Measurements from ENCODE around the gene CAPN10. TPM values are rescaled to one million over a fixed set of nuclear protein-coding genes. Genes with fewer than 3 reads are reported as not detected.

CAPN10 gene
- total RNA-seq, 1 donor from 2014 or later: 24.9 TPM

DNA sequence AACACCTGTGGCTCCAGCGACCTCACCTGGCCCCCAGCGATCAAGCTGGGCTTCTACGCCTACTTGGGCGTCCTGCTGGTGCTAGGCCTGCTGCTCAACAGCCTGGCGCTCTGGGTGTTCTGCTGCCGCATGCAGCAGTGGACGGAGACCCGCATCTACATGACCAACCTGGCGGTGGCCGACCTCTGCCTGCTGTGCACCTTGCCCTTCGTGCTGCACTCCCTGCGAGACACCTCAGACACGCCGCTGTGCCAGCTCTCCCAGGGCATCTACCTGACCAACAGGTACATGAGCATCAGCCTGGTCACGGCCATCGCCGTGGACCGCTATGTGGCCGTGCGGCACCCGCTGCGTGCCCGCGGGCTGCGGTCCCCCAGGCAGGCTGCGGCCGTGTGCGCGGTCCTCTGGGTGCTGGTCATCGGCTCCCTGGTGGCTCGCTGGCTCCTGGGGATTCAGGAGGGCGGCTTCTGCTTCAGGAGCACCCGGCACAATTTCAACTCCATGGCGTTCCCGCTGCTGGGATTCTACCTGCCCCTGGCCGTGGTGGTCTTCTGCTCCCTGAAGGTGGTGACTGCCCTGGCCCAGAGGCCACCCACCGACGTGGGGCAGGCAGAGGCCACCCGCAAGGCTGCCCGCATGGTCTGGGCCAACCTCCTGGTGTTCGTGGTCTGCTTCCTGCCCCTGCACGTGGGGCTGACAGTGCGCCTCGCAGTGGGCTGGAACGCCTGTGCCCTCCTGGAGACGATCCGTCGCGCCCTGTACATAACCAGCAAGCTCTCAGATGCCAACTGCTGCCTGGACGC lies 43.6 kb downstream of the CAPN10 start:
- Mint-ChIP-seq H3K27ac (ENCODE audit: unreplicated experiment) (peak overlapping the region; percentile 26), H3K9me3 (ENCODE audit: unreplicated experiment) (peaks cover 22% of the 10 kb centered on the region), H3K4me3 (ENCODE audit: unreplicated experiment) (no peak overlapping the region), H3K27me3 (ENCODE audit: low read depth, unreplicated experiment) (peaks cover 25% of the 10 kb centered on the region), H3K36me3 (ENCODE audit: low read depth, unreplicated experiment) (no peaks in the 10 kb centered on the region), H3K4me1 (ENCODE audit: low read depth, unreplicated experiment) (no peaks in the 10 kb centered on the region)
- peaks cover 3% of the 10 kb centered on the region for H3K4me1 ChIP-seq (ENCODE audit: insufficient read depth, low read length)
- TF ChIP-seq, protein P1, sequence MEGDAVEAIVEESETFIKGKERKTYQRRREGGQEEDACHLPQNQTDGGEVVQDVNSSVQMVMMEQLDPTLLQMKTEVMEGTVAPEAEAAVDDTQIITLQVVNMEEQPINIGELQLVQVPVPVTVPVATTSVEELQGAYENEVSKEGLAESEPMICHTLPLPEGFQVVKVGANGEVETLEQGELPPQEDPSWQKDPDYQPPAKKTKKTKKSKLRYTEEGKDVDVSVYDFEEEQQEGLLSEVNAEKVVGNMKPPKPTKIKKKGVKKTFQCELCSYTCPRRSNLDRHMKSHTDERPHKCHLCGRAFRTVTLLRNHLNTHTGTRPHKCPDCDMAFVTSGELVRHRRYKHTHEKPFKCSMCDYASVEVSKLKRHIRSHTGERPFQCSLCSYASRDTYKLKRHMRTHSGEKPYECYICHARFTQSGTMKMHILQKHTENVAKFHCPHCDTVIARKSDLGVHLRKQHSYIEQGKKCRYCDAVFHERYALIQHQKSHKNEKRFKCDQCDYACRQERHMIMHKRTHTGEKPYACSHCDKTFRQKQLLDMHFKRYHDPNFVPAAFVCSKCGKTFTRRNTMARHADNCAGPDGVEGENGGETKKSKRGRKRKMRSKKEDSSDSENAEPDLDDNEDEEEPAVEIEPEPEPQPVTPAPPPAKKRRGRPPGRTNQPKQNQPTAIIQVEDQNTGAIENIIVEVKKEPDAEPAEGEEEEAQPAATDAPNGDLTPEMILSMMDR (IDR thresholded peaks at IDR 0.05; ENCODE audit: insufficient read depth, low read depth, low read length): no peak
- no peak for TF ChIP-seq EZH2 (IDR thresholded peaks at IDR 0.05; ENCODE audit: insufficient read depth, low read length)
- no peak for FAIRE-seq
- H2AFZ ChIP-seq (ENCODE audit: low read depth, low read length): no peak overlapping the region
- H3K27me3 ChIP-seq (ENCODE audit: insufficient read depth, low read length): no peaks in the 10 kb centered on the region
- H3K79me2 ChIP-seq (ENCODE audit: insufficient read depth, low read length): no peaks in the 10 kb centered on the region
- no peak overlapping the region for H3K4me3 ChIP-seq (ENCODE audit: insufficient read depth, low read depth, low read length)
- no peaks in the 10 kb centered on the region for H4K20me1 ChIP-seq (ENCODE audit: insufficient read depth, low read length)
- DNase-seq (ENCODE audit: low read depth): no peak
- H3K27ac ChIP-seq (ENCODE audit: low read depth, low read length): no peak overlapping the region
- no peaks in the 10 kb centered on the region for H3K36me3 ChIP-seq (ENCODE audit: insufficient read depth, low read length)
- no peak overlapping the region for H3K4me2 ChIP-seq (ENCODE audit: low read length)
- H3K9ac ChIP-seq (ENCODE audit: low read length): no peak overlapping the region
- peaks cover 13% of the 10 kb centered on the region for H3K9me3 ChIP-seq (ENCODE audit: insufficient read depth, low read depth, low read length)

DNA sequence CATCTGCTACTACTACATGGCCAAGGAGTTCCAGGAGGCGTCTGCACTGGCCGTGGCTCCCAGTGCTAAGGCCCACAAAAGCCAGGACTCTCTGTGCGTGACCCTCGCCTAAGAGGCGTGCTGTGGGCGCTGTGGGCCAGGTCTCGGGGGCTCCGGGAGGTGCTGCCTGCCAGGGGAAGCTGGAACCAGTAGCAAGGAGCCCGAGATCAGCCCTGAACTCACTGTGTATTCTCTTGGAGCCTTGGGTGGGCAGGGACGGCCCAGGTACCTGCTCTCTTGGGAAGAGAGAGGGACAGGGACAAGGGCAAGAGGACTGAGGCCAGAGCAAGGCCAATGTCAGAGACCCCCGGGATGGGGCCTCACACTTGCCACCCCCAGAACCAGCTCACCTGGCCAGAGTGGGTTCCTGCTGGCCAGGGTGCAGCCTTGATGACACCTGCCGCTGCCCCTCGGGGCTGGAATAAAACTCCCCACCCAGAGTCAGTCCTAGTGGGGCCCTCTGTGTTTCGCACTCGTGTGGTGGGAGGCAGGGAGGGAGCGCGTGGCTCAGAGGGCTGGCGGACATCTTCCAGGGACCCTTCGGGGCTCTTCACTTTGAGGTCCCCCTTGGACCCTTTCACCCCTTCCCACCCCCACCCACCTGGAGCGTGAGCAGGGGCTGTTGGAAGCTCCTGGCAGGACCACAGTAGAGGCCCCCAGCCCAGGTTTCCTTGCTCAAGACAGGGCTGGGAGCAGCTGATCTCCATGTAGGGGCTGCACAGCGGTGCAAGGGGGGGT lies 44.4 kb downstream of the CAPN10 start:
- H3K27ac ChIP-seq (ENCODE audit: low read depth, low read length): no peak overlapping the region
- TF ChIP-seq EZH2 (IDR thresholded peaks at IDR 0.05; ENCODE audit: insufficient read depth, low read length): no peak
- TF ChIP-seq, protein P1 (IDR thresholded peaks at IDR 0.05; ENCODE audit: insufficient read depth, low read depth, low read length): no peak
- H3K4me1 ChIP-seq (ENCODE audit: insufficient read depth, low read length): no peaks in the 10 kb centered on the region
- Mint-ChIP-seq H3K4me3 (ENCODE audit: unreplicated experiment) (no peak overlapping the region), H3K9me3 (ENCODE audit: unreplicated experiment) (peaks cover 22% of the 10 kb centered on the region), H3K27ac (ENCODE audit: unreplicated experiment) (no peak overlapping the region), H3K36me3 (ENCODE audit: low read depth, unreplicated experiment) (no peaks in the 10 kb centered on the region), H3K27me3 (ENCODE audit: low read depth, unreplicated experiment) (peaks cover 25% of the 10 kb centered on the region), H3K4me1 (ENCODE audit: low read depth, unreplicated experiment) (no peaks in the 10 kb centered on the region)
- DNase-seq (ENCODE audit: low read depth) (no peak), FAIRE-seq (no peak)
- no peak overlapping the region for H3K9ac ChIP-seq (ENCODE audit: low read length)
- no peak overlapping the region for H3K4me2 ChIP-seq (ENCODE audit: low read length)
- H3K9me3 ChIP-seq (ENCODE audit: insufficient read depth, low read depth, low read length): peaks cover 13% of the 10 kb centered on the region
- no peaks in the 10 kb centered on the region for H4K20me1 ChIP-seq (ENCODE audit: insufficient read depth, low read length)
- H3K79me2 ChIP-seq (ENCODE audit: insufficient read depth, low read length): no peaks in the 10 kb centered on the region
- H3K36me3 ChIP-seq (ENCODE audit: insufficient read depth, low read length): no peaks in the 10 kb centered on the region
- no peak overlapping the region for H3K4me3 ChIP-seq (ENCODE audit: insufficient read depth, low read depth, low read length)
- no peak overlapping the region for H2AFZ ChIP-seq (ENCODE audit: low read depth, low read length)
- no peaks in the 10 kb centered on the region for H3K27me3 ChIP-seq (ENCODE audit: insufficient read depth, low read length)
